GM18867 (cell line): ENCODE data around the gene DCST2.

Source experiments
- ATAC-seq: cut with Tn5 transposase; IDR thresholded peaks from one replicate; pipeline ENCODE4 v1.9.1; 2021; ENCODE audit warnings: mild to moderate bottlenecking, moderate library complexity; ENCODE audit not compliant: unreplicated experiment

DCST2 gene

GRCh38 chr1:155012026-155012546 is 21.5 kb downstream of the DCST2 start:
- ATAC-seq: no peak

DNA sequence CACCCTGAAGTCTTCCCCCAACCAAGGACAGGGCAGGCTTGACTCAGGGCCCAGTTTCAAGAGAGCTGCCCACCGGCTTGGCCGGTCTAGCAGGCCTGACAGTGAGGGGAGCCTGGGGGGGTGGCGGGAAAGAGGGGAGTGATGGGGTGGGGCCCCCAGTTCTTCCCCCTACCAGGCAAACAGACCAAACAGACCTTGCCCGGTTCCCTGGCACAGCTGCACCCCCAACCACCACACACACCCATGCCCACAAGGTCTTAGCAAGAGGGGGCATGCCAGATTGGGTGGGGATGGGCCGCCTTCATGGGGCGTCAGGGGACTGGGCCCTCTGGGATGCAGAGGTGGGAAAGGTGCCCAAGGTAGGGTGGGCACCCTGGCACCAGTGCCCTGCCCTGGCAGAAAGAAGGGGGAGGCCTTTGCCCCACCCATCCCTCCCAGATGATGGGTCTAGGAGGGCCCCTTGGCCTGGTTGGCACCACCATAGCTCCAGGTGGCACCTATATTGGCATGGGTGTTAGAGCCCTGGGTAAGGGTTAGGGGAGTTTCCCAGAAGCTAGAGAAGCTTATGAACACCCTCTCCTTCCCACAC is 22.1 kb downstream of the DCST2 start:
- ATAC-seq: no peak

- no peak for ATAC-seq
Observed at GRCh38 chr1:155011004-155011416, 22.6 kb downstream of the DCST2 start.

DNA sequence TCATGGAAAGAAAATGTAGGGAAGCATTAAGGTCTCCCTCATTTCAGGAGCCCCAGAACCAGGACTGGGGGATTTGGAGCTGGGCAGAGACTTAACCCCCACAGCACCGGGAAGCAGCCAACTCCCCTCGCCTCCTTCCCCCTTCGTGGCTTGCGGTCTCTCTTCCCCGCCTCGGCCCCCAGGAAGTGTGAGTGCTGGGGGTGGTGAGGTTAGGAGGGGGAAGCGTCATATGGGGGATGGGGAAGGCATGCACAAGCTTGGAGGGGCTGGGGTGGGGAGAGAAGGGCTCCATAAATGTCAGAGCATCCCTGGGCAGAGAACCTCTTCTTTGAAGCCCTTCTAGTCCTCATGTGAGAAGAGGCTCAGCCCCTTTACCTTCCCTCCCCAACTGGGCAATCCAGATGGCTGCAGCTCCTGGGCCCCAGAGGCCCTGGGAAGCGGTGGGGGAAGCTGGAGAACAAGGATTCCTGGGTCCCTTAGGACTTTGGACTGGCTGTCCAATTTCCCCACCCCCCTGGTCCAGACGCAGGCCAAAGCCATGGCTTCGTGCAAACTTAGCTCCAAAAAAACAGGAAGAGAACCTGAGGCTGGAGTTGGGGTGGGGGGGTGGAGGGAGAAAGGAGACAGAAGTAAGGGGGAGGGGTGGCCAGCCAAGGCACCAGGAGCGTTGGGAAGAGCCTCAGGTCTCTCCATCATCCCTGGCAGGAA is 23.2 kb downstream of the DCST2 start:
- ATAC-seq: no peak

DNA sequence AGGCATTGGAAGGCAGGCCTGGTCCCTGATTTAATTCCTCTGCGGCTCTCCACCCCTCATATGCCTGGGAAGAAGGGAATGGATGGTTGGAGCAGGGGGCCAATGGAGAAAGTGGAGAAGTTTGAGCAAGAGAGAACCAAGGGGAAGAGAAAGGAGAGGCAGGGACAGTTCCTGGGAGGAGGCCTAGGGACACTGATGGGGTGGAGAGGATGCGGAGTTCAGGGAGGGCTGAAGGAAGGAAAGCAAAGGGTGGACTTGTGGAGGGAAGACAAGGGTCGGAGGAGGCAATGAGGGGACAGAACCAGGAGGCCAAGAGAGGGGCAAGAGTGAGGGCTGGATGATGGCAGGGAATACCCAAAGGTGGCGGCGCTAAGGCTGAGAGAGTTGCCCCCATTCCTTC is 23.8 kb downstream of the DCST2 start:
- ATAC-seq: no peak

DNA sequence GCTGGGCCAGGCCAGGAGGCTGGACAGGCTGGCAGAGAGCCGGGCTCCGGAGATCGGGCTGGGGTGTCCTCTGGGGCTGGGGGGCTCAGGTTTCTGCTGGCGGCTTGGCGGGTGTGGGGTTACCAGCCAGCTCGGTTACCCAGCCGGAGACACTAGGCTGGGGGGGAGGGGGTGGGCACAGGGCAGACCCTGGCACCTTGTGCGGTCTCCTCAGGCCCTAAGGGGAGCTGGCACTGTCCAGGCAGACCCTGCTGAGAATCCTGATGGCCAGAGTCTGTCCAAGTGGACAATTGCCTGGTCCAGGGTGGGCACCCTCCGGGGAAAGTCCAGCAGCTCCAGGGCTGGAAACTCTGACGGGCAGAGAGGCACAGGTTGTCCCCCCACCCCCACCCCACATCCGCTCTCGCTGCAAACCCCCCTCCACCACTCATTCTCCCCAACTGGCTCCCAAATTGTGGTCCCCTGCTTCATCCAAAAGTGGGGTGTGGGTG is 24.3 kb downstream of the DCST2 start:
- ATAC-seq: no peak

DNA sequence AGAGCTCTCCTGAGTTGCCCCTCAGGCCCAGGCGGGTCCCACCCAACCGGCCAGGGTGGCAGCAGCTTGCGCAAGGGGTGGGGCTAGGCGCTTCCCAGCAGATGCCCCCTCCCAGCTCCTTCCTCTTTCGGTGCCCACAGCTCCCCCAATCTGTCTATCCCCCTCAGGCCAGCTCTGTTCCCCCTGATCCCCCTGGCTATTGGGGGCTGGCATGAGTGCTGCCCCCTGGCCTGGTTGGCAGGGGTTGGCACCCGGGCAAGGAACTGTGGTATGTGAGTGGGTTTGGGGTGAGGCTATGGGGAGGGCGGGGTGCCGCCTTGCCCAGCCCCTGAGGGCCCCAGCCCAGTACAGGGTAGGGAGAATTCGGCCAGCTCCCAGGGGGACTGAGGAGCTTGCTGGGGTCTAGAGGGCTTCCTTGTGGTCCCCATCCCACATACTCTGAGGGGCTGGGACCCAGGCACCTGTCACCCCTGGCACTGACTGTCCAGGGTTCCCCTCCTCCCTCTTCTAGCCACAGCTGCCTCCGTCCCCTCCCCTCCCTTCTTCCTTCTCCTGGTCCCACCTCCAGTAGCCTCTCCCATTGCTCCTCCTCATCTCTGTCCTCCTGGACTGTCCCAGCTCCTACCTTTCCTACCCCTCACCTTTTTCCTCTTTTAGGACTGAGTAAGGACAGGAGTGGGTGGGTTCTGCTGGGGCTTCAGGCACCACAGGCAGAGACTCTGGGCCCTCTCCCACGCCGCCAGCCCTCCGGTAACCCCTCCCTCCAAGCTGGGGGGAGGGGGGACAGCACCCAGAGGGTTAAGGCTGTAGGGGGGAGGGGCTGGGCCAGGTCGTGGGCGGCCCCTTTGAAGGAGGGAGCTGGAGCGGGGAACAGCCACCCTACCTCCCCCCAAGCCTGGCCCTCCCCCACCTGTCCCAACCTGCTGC is 25.3 kb downstream of the DCST2 start:
- ATAC-seq: no peak

- no peak for ATAC-seq
Observed at GRCh38 chr1:155007251-155007828, 26.2 kb downstream of the DCST2 start.

DNA sequence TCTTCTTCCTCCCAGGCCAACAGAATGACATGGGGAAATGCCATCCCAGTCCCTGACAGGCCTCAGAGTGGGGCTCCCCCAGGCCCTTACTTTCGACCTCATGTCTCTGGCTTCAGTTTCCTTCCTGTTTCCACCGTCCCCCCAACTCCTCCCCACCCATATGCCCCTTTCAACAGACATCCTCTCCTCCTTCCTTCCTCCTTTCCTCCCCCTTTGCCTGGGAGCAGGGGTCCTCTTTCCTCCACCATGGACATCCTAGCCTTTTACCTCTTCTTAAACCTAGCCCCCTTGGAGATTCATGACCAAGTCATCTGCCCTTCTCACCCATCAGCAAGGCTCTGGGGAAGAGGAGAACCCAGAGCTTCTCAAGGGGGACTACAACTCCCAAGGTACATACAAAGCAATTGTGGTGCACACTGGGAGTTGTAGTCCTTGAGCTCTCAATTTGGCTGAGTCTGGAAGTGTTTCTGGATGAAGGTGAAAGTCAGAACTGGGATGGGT is 26.9 kb downstream of the DCST2 start:
- no peak for ATAC-seq

DNA sequence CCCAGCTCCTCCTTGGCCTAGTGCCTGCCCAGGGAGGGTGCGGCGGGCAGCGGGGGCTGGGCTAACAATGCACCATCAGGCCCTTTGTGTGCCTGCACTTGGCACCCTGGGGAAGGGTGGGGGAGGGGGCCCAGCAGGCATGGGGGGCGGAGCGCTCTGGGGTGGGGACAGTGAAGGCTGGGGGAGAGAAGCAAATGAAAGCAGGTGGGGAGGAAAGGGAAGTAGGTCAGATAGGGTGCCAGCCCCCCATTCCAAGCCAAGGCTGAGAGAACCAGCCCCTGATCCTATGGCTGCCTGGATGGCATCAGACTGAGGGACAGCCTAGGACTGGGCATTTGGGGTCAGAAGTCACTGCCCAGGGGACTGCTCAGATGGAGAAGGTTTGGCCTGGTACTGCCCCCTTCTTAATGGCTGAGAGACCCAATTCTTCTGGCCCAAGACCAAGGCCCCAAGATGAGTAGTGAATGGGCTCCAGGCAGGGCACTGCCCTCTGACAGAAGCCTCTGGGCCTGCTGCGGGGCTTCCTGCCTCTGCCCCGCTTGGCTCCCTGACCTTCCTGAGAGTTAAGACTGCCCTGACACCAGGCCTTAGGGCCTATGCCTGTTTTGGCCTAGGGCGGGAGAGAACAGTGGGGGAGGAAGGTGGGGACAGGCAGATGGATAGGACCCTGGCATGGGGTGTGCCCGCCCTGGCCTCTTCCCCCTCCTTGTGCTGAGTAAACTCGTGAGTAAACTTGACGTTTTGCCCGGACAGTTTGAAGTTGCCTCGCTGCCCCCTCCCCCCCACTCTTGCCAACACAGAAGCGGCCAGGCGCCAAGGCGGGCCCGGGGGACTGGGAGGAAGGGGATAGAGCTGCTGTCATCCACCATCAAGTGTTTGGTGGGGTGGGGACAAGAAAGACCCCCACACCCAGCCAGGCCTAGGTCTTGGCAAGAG is 28.2 kb downstream of the DCST2 start:
- ATAC-seq: no peak

GRCh38 chr1:155004352-155005075 is 29.1 kb downstream of the DCST2 start:
- ATAC-seq: no peak

DNA sequence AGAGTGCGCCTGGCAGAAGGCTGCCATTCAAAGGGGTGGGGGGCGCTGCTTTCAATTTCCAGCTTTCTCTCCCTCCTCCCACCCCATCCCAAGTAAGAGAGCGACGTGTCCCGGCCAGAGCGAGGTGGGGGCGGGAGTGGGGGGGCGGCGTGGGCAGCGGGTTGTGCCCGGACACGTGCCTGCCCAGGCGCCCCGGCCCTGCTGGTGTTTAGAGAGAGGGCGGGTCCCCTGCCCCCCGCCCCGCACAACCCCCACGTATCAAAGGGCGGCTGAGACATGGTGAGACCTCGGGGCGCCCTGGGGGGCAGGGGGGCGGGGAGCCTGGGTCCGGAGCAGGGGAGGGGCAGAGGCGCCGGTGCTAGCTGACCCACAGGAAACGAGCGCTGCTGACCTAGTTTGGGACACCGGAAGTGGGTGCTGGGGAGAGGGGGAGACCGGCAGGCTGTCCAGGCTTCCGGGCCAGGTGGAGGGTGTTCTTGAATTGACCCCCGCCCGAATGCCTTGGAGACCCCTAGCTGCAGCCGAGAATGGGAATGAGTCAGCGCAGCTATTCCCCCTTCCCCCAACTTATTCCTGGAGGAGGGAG is 29.7 kb downstream of the DCST2 start:
- no peak for ATAC-seq

DNA sequence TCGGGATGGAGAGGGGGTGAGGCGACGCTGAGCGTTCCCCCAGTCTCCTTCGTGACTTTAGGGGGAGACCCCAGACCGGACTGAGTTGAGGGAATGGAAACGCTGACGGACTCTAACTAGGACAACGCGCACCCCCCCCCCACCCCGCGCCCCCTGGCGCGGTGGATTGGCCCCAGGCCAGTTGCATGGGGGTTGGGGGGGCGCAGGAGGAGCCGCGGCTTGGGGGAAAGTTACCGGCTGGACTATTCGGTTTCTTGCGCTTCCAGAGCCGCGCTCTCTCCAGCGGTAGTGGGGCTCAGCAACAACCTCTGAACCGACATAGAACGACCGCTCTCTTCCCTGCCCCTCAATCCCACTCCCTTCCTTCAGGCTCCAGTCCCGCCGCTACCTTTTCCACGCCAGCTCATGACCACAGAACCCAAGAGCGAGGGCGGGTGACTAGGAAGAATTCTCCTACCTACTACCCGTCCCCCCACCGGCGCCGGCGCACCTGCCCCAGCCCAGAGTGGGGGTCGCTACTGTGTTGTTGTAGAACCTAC is 30.3 kb downstream of the DCST2 start:
- no peak for ATAC-seq

DNA sequence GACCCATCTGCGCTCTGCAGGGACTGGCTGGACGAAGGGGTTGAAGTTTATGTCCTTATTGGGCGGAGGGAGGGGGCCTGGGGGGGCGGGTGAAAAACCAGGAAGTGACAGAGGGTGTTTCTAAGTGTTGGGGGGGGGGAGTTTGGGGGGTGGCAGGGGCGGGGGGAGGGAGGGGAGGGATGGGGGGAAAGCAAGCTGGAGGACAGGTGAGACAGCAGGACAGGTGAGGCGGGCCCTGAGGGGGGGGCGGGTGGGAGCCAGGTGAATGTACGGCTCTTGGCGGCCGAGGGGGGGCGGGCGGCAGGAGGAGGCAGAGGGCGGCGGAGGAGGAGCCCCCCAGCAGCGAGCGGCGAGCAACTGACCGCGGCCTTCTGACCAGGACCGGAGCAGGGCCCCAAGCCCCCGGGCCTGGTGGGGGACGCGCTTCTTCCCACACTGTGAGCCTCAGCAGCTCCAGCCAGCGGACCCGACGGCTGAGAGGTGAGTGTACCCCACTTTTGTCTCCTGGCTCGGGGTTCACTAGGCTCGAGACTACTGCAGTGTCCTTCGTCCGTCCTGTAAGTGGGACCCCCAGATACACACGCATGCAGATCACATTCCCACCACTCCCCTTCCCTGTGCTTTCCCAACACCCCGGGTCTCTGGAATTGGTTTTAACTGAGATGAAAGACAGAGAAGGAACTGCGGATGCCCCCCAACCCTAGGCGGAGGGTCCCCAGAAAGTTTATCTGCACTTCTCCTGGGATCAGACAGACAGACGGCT is 30.9 kb downstream of the DCST2 start, which contains the start of gene ZBTB7B:
TSS of gene ZBTB7B (plus strand) at position 339 of the 763 bp plus-strand sequence. CDS start 11,859 bp downstream, outside the sequence.
- ATAC-seq: peak; percentile 1

GRCh38 chr1:155001675-155002463 is 31.7 kb downstream of the DCST2 start:
- peak; percentile 64 for ATAC-seq

DNA sequence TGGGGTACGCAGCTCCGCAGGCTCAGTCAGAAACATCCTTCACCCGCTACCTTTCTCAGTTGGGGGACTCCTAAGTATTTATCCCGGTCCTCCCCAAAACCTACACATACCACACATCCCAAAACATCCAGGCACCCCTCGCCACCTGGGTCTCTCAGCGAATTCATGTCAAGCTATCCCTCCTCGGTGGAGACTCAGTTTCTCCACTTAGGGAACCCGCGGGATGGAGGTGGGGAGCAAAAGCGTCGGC is 32.2 kb downstream of the DCST2 start:
- no peak for ATAC-seq
